Tibial nerve (tissue), 4 donors: ENCODE measurements around the gene ORM1.

ENCODE experiments used
- CTCF ChIP-seq, 5 experiments: fragments of 200-600 bp in 3 of 5; fragments of 450-650 bp in 2 of 5; sonication (generic) in 3 of 5; IDR thresholded peaks; one replicate each; pipeline ENCODE4 v1.5.1; 2016 to 2019; ENCODE audit warnings: antibody characterized with exemption in 5 of 5, mild to moderate bottlenecking in 3 of 5, moderate library complexity in 2 of 5
- EP300 ChIP-seq, 2 donors: sonication (generic); formaldehyde crosslinking; IDR thresholded peaks; one replicate each; pipeline ENCODE4 v1.6.1; 2017; ENCODE audit warnings: antibody characterized with exemption in 2 of 2, mild to moderate bottlenecking in 1 of 2
- POLR2A ChIP-seq, 2 donors: fragments of 450-650 bp; IDR thresholded peaks; one replicate each; pipeline ENCODE4 v1.6.1; 2017; ENCODE audit warnings: antibody characterized with exemption in 2 of 2, mild to moderate bottlenecking in 2 of 2, moderate library complexity in 2 of 2

GRCh38 chr9:114280636-114281472 is 42.0 kb upstream of the ORM1 start:
- TF ChIP-seq EP300 (IDR thresholded peaks at IDR 0.05): no peak
- no peak for TF ChIP-seq CTCF (IDR thresholded peaks at IDR 0.05)
- TF ChIP-seq POLR2A (IDR thresholded peaks at IDR 0.05): no peak
